Left hindlimb (tissue), 1 donor: ENCODE data around the gene DMWD.

ENCODE experiments used
- DNase-seq: peaks from one replicate; pipeline ENCODE4 v3.0.0-alpha.2; 2018

DMWD gene

GRCh38 chr19:45792470-45793177 is at the start of gene DMWD:
Gene DMWD, minus strand, starts transcription at chr19:45792845. Its CDS starts 89 bp downstream, at chr19:45792756.
- peak; percentile 100 for DNase-seq

- DNase-seq: no peak
Observed at GRCh38 chr19:45842198-45842597, 49.6 kb upstream of the DMWD start.

GRCh38 chr19:45834970-45835369 is 42.3 kb upstream of the DMWD start:
- DNase-seq: no peak

GRCh38 chr19:45828945-45829344 is 36.3 kb upstream of the DMWD start:
- no peak for DNase-seq

- DNase-seq: no peak
Observed at GRCh38 chr19:45828523-45828922, 35.9 kb upstream of the DMWD start.

- DNase-seq: no peak
Observed at GRCh38 chr19:45827459-45828093, 34.9 kb upstream of the DMWD start.

GRCh38 chr19:45826934-45827333 is 34.3 kb upstream of the DMWD start:
- DNase-seq: no peak

- DNase-seq: no peak
Observed at GRCh38 chr19:45825917-45826893, 33.6 kb upstream of the DMWD start.

- no peak for DNase-seq
Observed at GRCh38 chr19:45825263-45825605, 32.6 kb upstream of the DMWD start.

- DNase-seq: no peak
Observed at GRCh38 chr19:45824531-45825262, 32.1 kb upstream of the DMWD start.

- no peak for DNase-seq
Observed at GRCh38 chr19:45824041-45824471, 31.4 kb upstream of the DMWD start.

GRCh38 chr19:45823182-45823581 is 30.5 kb upstream of the DMWD start:
- no peak for DNase-seq

- no peak for DNase-seq
Observed at GRCh38 chr19:45822716-45823115, 30.1 kb upstream of the DMWD start.

GRCh38 chr19:45821570-45821969 is 28.9 kb upstream of the DMWD start:
- DNase-seq: no peak

GRCh38 chr19:45821103-45821521 is 28.5 kb upstream of the DMWD start:
- DNase-seq: no peak

GRCh38 chr19:45820413-45821102 is 27.9 kb upstream of the DMWD start:
- no peak for DNase-seq

GRCh38 chr19:45819769-45820168 is 27.1 kb upstream of the DMWD start:
- DNase-seq: no peak

- DNase-seq: peak; percentile 41
Observed at GRCh38 chr19:45817725-45818301, 25.2 kb upstream of the DMWD start.

GRCh38 chr19:45817010-45817724 is 24.5 kb upstream of the DMWD start:
- peak; percentile 92 for DNase-seq

GRCh38 chr19:45816236-45817009 is 23.8 kb upstream of the DMWD start:
- peak; percentile 45 for DNase-seq
